SK-N-SH treated with all-trans-retinoic acid at 6 μM for 48 hours (cell line): ENCODE measurements around the gene PTP4A2.

Experiments used
- ATAC-seq: fragments of 200-7000 bp; cut with Tn5 transposase; 3 replicates; pipeline ENCODE4 v1.9.1; 2020; ENCODE audit warnings: mild to moderate bottlenecking, moderate library complexity
- ARNTL ChIP-seq: fragments of 450-650 bp; formaldehyde crosslinking; IDR thresholded peaks from 2 replicates; pipeline ENCODE4 v1.5.0; 2020; ENCODE audit warnings: low read depth, mild to moderate bottlenecking, moderate library complexity, borderline replicate concordance
- BACH2 ChIP-seq: fragments of 250-450 bp; sonication (Bioruptor Pico); IDR thresholded peaks from 2 replicates; pipeline ENCODE4 v1.9.0; 2021; ENCODE audit warnings: mild to moderate bottlenecking, borderline replicate concordance
- CSDC2 ChIP-seq: fragments of 250-450 bp; sonication (Bioruptor Pico); IDR thresholded peaks from 2 replicates; pipeline ENCODE4 v1.5.0; 2020; ENCODE audit warnings: mild to moderate bottlenecking, moderate library complexity
- ESRRG ChIP-seq: fragments of 250-450 bp; sonication (Bioruptor Pico); IDR thresholded peaks from 2 replicates; pipeline ENCODE4 v1.6.1; 2021; ENCODE audit warnings: mild to moderate bottlenecking
- GLIS3 ChIP-seq: fragments of 250-450 bp; sonication (Bioruptor Pico); IDR thresholded peaks from 2 replicates; pipeline ENCODE4 v1.5.0; 2020; ENCODE audit warnings: mild to moderate bottlenecking, moderate library complexity
- ISL1 ChIP-seq: fragments of 250-450 bp; sonication (Bioruptor Pico); IDR thresholded peaks from 2 replicates; pipeline ENCODE4 v2.1.2; 2022; ENCODE audit warnings: mild to moderate bottlenecking, moderate library complexity
- OSR1 ChIP-seq: fragments of 250-450 bp; sonication (Bioruptor Pico); IDR thresholded peaks from 2 replicates; pipeline ENCODE4 v1.8.0; 2022; ENCODE audit warnings: moderate library complexity, mild to moderate bottlenecking, inconsistent platforms
- RARB ChIP-seq: fragments of 250-450 bp; sonication (Bioruptor Pico); IDR thresholded peaks from 2 replicates; pipeline ENCODE4 v1.8.0; 2021; ENCODE audit warnings: mild to moderate bottlenecking, moderate library complexity
- SNAI2 ChIP-seq: fragments of 250-450 bp; sonication (Bioruptor Pico); IDR thresholded peaks from 2 replicates; pipeline ENCODE4 v1.5.0; 2020; ENCODE audit warnings: mild to moderate bottlenecking, moderate library complexity
- TCF4 ChIP-seq: fragments of 250-450 bp; sonication (Bioruptor Pico); IDR thresholded peaks from 2 replicates; pipeline ENCODE4 v1.8.0; 2021; ENCODE audit warnings: mild to moderate bottlenecking, moderate library complexity, borderline replicate concordance
- TOX ChIP-seq: fragments of 250-450 bp; sonication (Bioruptor Pico); IDR thresholded peaks from 2 replicates; pipeline ENCODE4 v1.8.0; 2021; ENCODE audit warnings: mild to moderate bottlenecking, moderate library complexity, borderline replicate concordance
- ZFP3 ChIP-seq: fragments of 250-450 bp; sonication (Bioruptor Pico); IDR thresholded peaks from 2 replicates; pipeline ENCODE4 v1.5.0; 2020; ENCODE audit warnings: mild to moderate bottlenecking, moderate library complexity
- ZNF565 ChIP-seq: fragments of 450-650 bp; formaldehyde crosslinking; conservative IDR thresholded peaks from 2 replicates; pipeline ENCODE4 v1.5.0; 2020; ENCODE audit warnings: low read depth, mild to moderate bottlenecking, moderate library complexity
- ZNF70 ChIP-seq: fragments of 450-650 bp; formaldehyde crosslinking; IDR thresholded peaks from 2 replicates; pipeline ENCODE4 v1.5.0; 2020; ENCODE audit warnings: mild to moderate bottlenecking, moderate library complexity
- ZNF8 ChIP-seq: fragments of 450-650 bp; formaldehyde crosslinking; IDR thresholded peaks from 2 replicates; pipeline ENCODE4 v1.5.0; 2020; ENCODE audit warnings: mild to moderate bottlenecking, moderate library complexity
- TF ChIP-seq, protein P1 (sequence below): fragments of 250-450 bp; sonication (Bioruptor Pico); IDR thresholded peaks from 2 replicates; pipeline ENCODE4 v1.8.0; 2020; ENCODE audit warnings: mild to moderate bottlenecking, moderate library complexity, borderline replicate concordance
- TF ChIP-seq, protein P2 (sequence below): fragments of 250-450 bp; sonication (Bioruptor Pico); IDR thresholded peaks from 2 replicates; pipeline ENCODE4 v1.5.0; 2020; ENCODE audit warnings: mild to moderate bottlenecking, moderate library complexity
- TF ChIP-seq, protein P3 (sequence below): fragments of 250-450 bp; sonication (Bioruptor Pico); IDR thresholded peaks from 2 replicates; pipeline ENCODE4 v1.5.1; 2020; ENCODE audit warnings: low read depth, mild to moderate bottlenecking, moderate library complexity
- TF ChIP-seq, protein P4 (sequence below): fragments of 250-450 bp; sonication (Bioruptor Pico); IDR thresholded peaks from 2 replicates; pipeline ENCODE4 v1.5.1; 2021; ENCODE audit warnings: mild to moderate bottlenecking, moderate library complexity
- TF ChIP-seq, protein P5 (sequence below): fragments of 250-450 bp; sonication (Bioruptor Pico); IDR thresholded peaks from 2 replicates; pipeline ENCODE4 v1.8.0; 2021; ENCODE audit warnings: low read depth, mild to moderate bottlenecking, moderate library complexity, borderline replicate concordance

Gene PTP4A2

DNA sequence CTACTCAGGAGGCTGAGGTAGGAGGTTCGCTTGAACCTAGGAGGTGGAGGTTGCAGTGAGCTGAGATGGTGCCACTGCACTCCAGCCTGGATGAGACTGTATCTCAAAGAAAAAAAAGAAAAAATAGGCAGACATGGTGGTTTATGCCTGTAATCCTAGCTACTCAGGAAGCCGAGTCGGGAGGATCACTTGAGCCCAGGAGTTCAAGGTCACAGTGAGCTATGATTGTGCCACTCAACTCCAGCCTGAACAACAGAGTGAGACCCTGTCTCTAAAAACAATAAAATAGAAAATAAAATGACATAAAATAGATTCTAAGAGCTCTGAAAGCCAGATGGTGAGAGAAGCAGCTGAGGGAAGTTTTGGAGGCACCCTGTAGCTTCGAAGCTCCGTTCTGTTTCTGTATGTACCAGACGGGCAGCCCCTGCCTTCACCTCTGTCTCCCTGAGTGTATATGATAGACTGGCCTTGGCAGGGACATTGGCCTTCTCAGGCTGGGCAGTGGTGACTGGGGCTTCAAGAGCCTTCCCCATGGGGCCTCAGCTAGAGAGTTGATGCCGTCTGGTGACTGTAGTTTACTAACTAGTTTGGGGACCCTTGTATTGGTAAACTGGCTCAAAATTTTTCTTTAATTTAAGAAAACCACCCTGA is 68.0 kb downstream of the PTP4A2 start:
- TF ChIP-seq BACH2 (CRISPR knock-in tag) = no peak
- no peak for TF ChIP-seq ZNF565
- TF ChIP-seq, all 23 proteins: peak for 0
- ATAC-seq = no peak

DNA sequence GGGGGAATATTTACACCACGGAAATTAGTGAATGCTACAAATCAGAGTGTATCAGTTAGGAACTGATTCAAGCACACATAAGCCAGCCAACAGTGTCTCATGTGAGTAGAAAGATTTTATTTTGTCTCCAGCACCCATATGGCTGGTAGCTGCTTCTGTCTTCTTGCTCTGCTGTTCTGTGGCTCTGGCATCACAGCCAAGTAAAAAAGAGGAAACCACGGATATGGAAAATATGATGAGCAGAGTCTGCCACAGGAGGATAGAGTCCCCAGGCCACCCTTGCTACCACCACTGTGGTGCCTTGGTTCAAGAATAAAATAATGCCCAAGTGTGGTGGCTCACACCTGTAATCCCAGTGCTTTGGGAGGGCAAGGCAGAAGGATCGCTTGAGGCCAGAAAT is 68.7 kb downstream of the PTP4A2 start:
- ATAC-seq = no peak
- TF ChIP-seq GLIS3 (CRISPR knock-in tag) (no peak), ZNF8 (CRISPR knock-in tag) (no peak), ZNF70 (no peak), CSDC2 (CRISPR knock-in tag) (no peak), SNAI2 (CRISPR knock-in tag) (no peak), RARB (CRISPR knock-in tag) (no peak), ZFP3 (CRISPR knock-in tag) (no peak), ESRRG (CRISPR knock-in tag) (no peak), TOX (CRISPR knock-in tag) (no peak), ISL1 (CRISPR knock-in tag) (no peak)
- TF ChIP-seq, protein P1, sequence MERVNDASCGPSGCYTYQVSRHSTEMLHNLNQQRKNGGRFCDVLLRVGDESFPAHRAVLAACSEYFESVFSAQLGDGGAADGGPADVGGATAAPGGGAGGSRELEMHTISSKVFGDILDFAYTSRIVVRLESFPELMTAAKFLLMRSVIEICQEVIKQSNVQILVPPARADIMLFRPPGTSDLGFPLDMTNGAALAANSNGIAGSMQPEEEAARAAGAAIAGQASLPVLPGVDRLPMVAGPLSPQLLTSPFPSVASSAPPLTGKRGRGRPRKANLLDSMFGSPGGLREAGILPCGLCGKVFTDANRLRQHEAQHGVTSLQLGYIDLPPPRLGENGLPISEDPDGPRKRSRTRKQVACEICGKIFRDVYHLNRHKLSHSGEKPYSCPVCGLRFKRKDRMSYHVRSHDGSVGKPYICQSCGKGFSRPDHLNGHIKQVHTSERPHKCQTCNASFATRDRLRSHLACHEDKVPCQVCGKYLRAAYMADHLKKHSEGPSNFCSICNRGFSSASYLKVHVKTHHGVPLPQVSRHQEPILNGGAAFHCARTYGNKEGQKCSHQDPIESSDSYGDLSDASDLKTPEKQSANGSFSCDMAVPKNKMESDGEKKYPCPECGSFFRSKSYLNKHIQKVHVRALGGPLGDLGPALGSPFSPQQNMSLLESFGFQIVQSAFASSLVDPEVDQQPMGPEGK (CRISPR knock-in tag) = no peak
- TF ChIP-seq, protein P2, sequence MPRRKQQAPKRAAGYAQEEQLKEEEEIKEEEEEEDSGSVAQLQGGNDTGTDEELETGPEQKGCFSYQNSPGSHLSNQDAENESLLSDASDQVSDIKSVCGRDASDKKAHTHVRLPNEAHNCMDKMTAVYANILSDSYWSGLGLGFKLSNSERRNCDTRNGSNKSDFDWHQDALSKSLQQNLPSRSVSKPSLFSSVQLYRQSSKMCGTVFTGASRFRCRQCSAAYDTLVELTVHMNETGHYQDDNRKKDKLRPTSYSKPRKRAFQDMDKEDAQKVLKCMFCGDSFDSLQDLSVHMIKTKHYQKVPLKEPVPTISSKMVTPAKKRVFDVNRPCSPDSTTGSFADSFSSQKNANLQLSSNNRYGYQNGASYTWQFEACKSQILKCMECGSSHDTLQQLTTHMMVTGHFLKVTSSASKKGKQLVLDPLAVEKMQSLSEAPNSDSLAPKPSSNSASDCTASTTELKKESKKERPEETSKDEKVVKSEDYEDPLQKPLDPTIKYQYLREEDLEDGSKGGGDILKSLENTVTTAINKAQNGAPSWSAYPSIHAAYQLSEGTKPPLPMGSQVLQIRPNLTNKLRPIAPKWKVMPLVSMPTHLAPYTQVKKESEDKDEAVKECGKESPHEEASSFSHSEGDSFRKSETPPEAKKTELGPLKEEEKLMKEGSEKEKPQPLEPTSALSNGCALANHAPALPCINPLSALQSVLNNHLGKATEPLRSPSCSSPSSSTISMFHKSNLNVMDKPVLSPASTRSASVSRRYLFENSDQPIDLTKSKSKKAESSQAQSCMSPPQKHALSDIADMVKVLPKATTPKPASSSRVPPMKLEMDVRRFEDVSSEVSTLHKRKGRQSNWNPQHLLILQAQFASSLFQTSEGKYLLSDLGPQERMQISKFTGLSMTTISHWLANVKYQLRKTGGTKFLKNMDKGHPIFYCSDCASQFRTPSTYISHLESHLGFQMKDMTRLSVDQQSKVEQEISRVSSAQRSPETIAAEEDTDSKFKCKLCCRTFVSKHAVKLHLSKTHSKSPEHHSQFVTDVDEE (CRISPR knock-in tag) = no peak

DNA sequence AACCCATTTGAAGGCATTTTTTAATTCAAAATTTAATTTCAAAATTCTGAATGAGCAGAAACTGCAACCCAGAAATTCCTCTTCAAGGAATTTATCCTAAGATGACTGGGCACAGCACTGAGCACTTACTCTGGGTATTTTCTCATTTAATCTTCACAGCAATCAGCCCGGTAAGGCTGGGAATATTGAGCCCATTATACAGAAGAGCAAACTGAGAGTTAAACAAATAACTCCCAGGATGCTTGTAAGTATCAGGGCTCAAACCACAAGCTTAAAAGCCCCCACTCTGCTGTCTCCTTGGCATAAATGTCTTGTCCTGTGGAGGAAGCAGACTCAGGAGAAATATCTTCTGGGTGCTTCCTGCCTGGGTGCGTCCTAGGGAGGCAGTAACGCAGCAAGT is 69.3 kb downstream of the PTP4A2 start:
- ATAC-seq = no peak
- TF ChIP-seq RARB (CRISPR knock-in tag) = no peak
- TF ChIP-seq ZFP3 (CRISPR knock-in tag) = no peak
- TF ChIP-seq, protein P3, sequence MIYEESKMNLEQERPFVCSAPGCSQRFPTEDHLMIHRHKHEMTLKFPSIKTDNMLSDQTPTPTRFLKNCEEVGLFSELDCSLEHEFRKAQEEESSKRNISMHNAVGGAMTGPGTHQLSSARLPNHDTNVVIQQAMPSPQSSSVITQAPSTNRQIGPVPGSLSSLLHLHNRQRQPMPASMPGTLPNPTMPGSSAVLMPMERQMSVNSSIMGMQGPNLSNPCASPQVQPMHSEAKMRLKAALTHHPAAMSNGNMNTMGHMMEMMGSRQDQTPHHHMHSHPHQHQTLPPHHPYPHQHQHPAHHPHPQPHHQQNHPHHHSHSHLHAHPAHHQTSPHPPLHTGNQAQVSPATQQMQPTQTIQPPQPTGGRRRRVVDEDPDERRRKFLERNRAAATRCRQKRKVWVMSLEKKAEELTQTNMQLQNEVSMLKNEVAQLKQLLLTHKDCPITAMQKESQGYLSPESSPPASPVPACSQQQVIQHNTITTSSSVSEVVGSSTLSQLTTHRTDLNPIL = no peak
- no peak for TF ChIP-seq BACH2 (CRISPR knock-in tag)
- TF ChIP-seq TCF4 (CRISPR knock-in tag) = no peak
- TF ChIP-seq ARNTL = no peak
- TF ChIP-seq ZNF70 = no peak
- no peak for TF ChIP-seq GLIS3 (CRISPR knock-in tag)
- TF ChIP-seq CSDC2 (CRISPR knock-in tag) = no peak
- TF ChIP-seq ZNF565 = no peak
- TF ChIP-seq, protein P4, sequence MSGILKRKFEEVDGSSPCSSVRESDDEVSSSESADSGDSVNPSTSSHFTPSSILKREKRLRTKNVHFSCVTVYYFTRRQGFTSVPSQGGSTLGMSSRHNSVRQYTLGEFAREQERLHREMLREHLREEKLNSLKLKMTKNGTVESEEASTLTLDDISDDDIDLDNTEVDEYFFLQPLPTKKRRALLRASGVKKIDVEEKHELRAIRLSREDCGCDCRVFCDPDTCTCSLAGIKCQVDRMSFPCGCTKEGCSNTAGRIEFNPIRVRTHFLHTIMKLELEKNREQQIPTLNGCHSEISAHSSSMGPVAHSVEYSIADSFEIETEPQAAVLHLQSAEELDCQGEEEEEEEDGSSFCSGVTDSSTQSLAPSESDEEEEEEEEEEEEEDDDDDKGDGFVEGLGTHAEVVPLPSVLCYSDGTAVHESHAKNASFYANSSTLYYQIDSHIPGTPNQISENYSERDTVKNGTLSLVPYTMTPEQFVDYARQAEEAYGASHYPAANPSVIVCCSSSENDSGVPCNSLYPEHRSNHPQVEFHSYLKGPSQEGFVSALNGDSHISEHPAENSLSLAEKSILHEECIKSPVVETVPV (CRISPR knock-in tag) = no peak
- TF ChIP-seq ZNF8 (CRISPR knock-in tag) = no peak
- no peak for TF ChIP-seq TOX (CRISPR knock-in tag)
- TF ChIP-seq ISL1 (CRISPR knock-in tag) = no peak
- no peak for TF ChIP-seq ESRRG (CRISPR knock-in tag)
- TF ChIP-seq, protein P5, sequence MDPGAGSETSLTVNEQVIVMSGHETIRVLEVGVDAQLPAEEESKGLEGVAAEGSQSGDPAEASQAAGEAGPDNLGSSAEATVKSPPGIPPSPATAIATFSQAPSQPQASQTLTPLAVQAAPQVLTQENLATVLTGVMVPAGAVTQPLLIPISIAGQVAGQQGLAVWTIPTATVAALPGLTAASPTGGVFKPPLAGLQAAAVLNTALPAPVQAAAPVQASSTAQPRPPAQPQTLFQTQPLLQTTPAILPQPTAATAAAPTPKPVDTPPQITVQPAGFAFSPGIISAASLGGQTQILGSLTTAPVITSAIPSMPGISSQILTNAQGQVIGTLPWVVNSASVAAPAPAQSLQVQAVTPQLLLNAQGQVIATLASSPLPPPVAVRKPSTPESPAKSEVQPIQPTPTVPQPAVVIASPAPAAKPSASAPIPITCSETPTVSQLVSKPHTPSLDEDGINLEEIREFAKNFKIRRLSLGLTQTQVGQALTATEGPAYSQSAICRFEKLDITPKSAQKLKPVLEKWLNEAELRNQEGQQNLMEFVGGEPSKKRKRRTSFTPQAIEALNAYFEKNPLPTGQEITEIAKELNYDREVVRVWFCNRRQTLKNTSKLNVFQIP (CRISPR knock-in tag) = no peak
- TF ChIP-seq, protein P2 (CRISPR knock-in tag) = no peak
- TF ChIP-seq OSR1 (CRISPR knock-in tag) = no peak
